Measurements from ENCODE around the gene ST6GALNAC5. TPM values are rescaled to one million over a fixed set of nuclear protein-coding genes. Genes with fewer than 3 reads are reported as not detected.
A peak's percentile ranks its signal among the peaks of the same experiment; 100 is the strongest.
"Not testable (repeated sequence)": the region's sequence is repeated elsewhere in the genome, so short reads cannot be mapped to it uniquely, and the experiment has no call there.

Gene ST6GALNAC5
- total RNA-seq, 1 donor from 2014 or later, result 166 TPM

- DNase-seq (ENCODE audit: low spot score), result peak; percentile 29
Measured at GRCh38 chr1:76866566-76866965, 714 bp upstream of the ST6GALNAC5 start.

- DNase-seq (ENCODE audit: low spot score), result peak; percentile 55
Measured at GRCh38 chr1:76868154-76868882, 1.0 kb downstream of the ST6GALNAC5 start.

GRCh38 chr1:76868916-76869315, 1.6 kb downstream of the ST6GALNAC5 start:
- peak; percentile 3 for DNase-seq (ENCODE audit: low spot score)

- no peak for DNase-seq (ENCODE audit: low spot score)
Measured at GRCh38 chr1:76870037-76870436, 2.8 kb downstream of the ST6GALNAC5 start.

- DNase-seq (ENCODE audit: low spot score), result no peak
Measured at GRCh38 chr1:76871355-76871974, 4.2 kb downstream of the ST6GALNAC5 start.

GRCh38 chr1:76872944-76873343, 5.7 kb downstream of the ST6GALNAC5 start:
- DNase-seq (ENCODE audit: low spot score), result no peak

- no peak for DNase-seq (ENCODE audit: low spot score)
Measured at GRCh38 chr1:76876655-76877395, 9.5 kb downstream of the ST6GALNAC5 start.

- DNase-seq (ENCODE audit: low spot score), result not testable (repeated sequence)
Measured at GRCh38 chr1:76879014-76879413, 11.7 kb downstream of the ST6GALNAC5 start.

- no peak for DNase-seq (ENCODE audit: low spot score)
Measured at GRCh38 chr1:76881762-76882161, 14.5 kb downstream of the ST6GALNAC5 start.

GRCh38 chr1:76891931-76892622, 24.8 kb downstream of the ST6GALNAC5 start:
- DNase-seq (ENCODE audit: low spot score), result no peak

- DNase-seq (ENCODE audit: low spot score), result no peak
Measured at GRCh38 chr1:76892675-76893074, 25.4 kb downstream of the ST6GALNAC5 start.

GRCh38 chr1:76901158-76901767, 34.0 kb downstream of the ST6GALNAC5 start:
- DNase-seq (ENCODE audit: low spot score), result no peak

GRCh38 chr1:76905876-76906595, 38.8 kb downstream of the ST6GALNAC5 start:
- DNase-seq (ENCODE audit: low spot score), result no peak

- no peak for DNase-seq (ENCODE audit: low spot score)
Measured at GRCh38 chr1:76909311-76909710, 42.0 kb downstream of the ST6GALNAC5 start.

GRCh38 chr1:76919085-76919484, 51.8 kb downstream of the ST6GALNAC5 start:
- DNase-seq (ENCODE audit: low spot score), result no peak

- no peak for DNase-seq (ENCODE audit: low spot score)
Measured at GRCh38 chr1:76921590-76921989, 54.3 kb downstream of the ST6GALNAC5 start.

- DNase-seq (ENCODE audit: low spot score), result no peak
Measured at GRCh38 chr1:76925825-76926224, 58.5 kb downstream of the ST6GALNAC5 start.

GRCh38 chr1:76928522-76928921, 61.2 kb downstream of the ST6GALNAC5 start:
- DNase-seq (ENCODE audit: low spot score), result no peak

- DNase-seq (ENCODE audit: low spot score), result no peak
Measured at GRCh38 chr1:76929136-76929535, 61.9 kb downstream of the ST6GALNAC5 start.

GRCh38 chr1:76933847-76934815, 66.9 kb downstream of the ST6GALNAC5 start:
- no peak for DNase-seq (ENCODE audit: low spot score)

All from umbilical cord (tissue), 2 donors.